Stimulated activated CD8-positive, alpha-beta memory T cell treated with anti-CD3 and anti-CD28 coated beads, Interleukin-7, amount 100 ng/mL, for 4 hours (primary cell): Measurements from ENCODE around the gene FGF9.

Experiments used
- DNase-seq, 2 donors: peaks; one replicate each; pipeline ENCODE4 v3.0.0-alpha.2; 2020; ENCODE audit warnings: low read depth in 2 of 2

FGF9 gene

GRCh38 chr13:21709697-21710096 lies 38.8 kb downstream of the FGF9 start:
- DNase-seq, result no peak

GRCh38 chr13:21710163-21710562 lies 39.3 kb downstream of the FGF9 start:
- no peak for DNase-seq

GRCh38 chr13:21717817-21718216 lies 46.9 kb downstream of the FGF9 start:
- DNase-seq, result no peak

- DNase-seq, result no peak
Observed at GRCh38 chr13:21719463-21719862, 48.6 kb downstream of the FGF9 start.

- no peak for DNase-seq
Observed at GRCh38 chr13:21723807-21724505, 53.1 kb downstream of the FGF9 start.

- DNase-seq, result no peak
Observed at GRCh38 chr13:21730186-21730880, 59.5 kb downstream of the FGF9 start.

GRCh38 chr13:21733475-21734263 lies 62.8 kb downstream of the FGF9 start:
- no peak for DNase-seq

- DNase-seq, result no peak
Observed at GRCh38 chr13:21734961-21735360, 64.1 kb downstream of the FGF9 start.

- no peak for DNase-seq
Observed at GRCh38 chr13:21735701-21736401, 65.0 kb downstream of the FGF9 start.

GRCh38 chr13:21736926-21737325 lies 66.1 kb downstream of the FGF9 start:
- no peak for DNase-seq

GRCh38 chr13:21738630-21739029 lies 67.8 kb downstream of the FGF9 start:
- DNase-seq, result no peak

GRCh38 chr13:21739771-21740170 lies 68.9 kb downstream of the FGF9 start:
- DNase-seq, result no peak

- DNase-seq, result no peak
Observed at GRCh38 chr13:21741396-21741979, 70.6 kb downstream of the FGF9 start.

GRCh38 chr13:21742096-21742495 lies 71.2 kb downstream of the FGF9 start:
- no peak for DNase-seq

GRCh38 chr13:21744149-21744548 lies 73.3 kb downstream of the FGF9 start:
- no peak for DNase-seq

GRCh38 chr13:21745307-21745706 lies 74.4 kb downstream of the FGF9 start:
- DNase-seq, result no peak

GRCh38 chr13:21747456-21747855 lies 76.6 kb downstream of the FGF9 start:
- no peak for DNase-seq

GRCh38 chr13:21748166-21748565 lies 77.3 kb downstream of the FGF9 start:
- no peak for DNase-seq

- no peak for DNase-seq
Observed at GRCh38 chr13:21749410-21749809, 78.5 kb downstream of the FGF9 start.

GRCh38 chr13:21752501-21752900 lies 81.6 kb downstream of the FGF9 start:
- no peak for DNase-seq

- no peak for DNase-seq
Observed at GRCh38 chr13:21753117-21753729, 82.3 kb downstream of the FGF9 start.
